NCI-H524 treated with DMSO at 0.1 percent for 48 hours (cell line): ENCODE data around the gene ZC3HAV1.
"Not testable (repeated sequence)": the region's sequence is repeated elsewhere in the genome, so short reads cannot be mapped to it uniquely, and the experiment has no call there.

ENCODE experiments used
- DNase-seq: peaks from one replicate; lab custom pipeline; 2025; lab: John Stamatoyannopoulos, UW

ZC3HAV1 gene

GRCh38 chr7:139112316-139112715 is 2.8 kb upstream of the ZC3HAV1 start:
- DNase-seq: no peak

- DNase-seq: no peak
These were observed 2.3 kb upstream of the ZC3HAV1 start for GRCh38 chr7:139111811-139112301.

GRCh38 chr7:139111147-139111546 is 1.6 kb upstream of the ZC3HAV1 start:
- no peak for DNase-seq

GRCh38 chr7:139109983-139110411 is 477 bp upstream of the ZC3HAV1 start:
- DNase-seq: no peak

GRCh38 chr7:139108266-139109187 is 993 bp downstream of the ZC3HAV1 start:
- DNase-seq: no peak

GRCh38 chr7:139106959-139107358 is 2.6 kb downstream of the ZC3HAV1 start:
- DNase-seq: no peak

- not testable (repeated sequence) for DNase-seq
These were observed 3.3 kb downstream of the ZC3HAV1 start for GRCh38 chr7:139106227-139106626.

- no peak for DNase-seq
These were observed 4.0 kb downstream of the ZC3HAV1 start for GRCh38 chr7:139105484-139105883.

GRCh38 chr7:139104091-139104450 is 5.4 kb downstream of the ZC3HAV1 start:
- DNase-seq: no peak

- no peak for DNase-seq
These were observed 6.3 kb downstream of the ZC3HAV1 start for GRCh38 chr7:139103057-139103815.

- DNase-seq: not testable (repeated sequence)
These were observed 7.8 kb downstream of the ZC3HAV1 start for GRCh38 chr7:139101637-139102158.

GRCh38 chr7:139099172-139099947 is 10.2 kb downstream of the ZC3HAV1 start:
- DNase-seq: no peak

GRCh38 chr7:139095194-139095659 is 14.3 kb downstream of the ZC3HAV1 start:
- no peak for DNase-seq

GRCh38 chr7:139094596-139094995 is 14.9 kb downstream of the ZC3HAV1 start:
- DNase-seq: no peak

GRCh38 chr7:139094030-139094429 is 15.5 kb downstream of the ZC3HAV1 start:
- DNase-seq: no peak

- not testable (repeated sequence) for DNase-seq
These were observed 16.0 kb downstream of the ZC3HAV1 start for GRCh38 chr7:139093512-139093911.

- DNase-seq: no peak
These were observed 17.3 kb downstream of the ZC3HAV1 start for GRCh38 chr7:139092090-139092796.

GRCh38 chr7:139091677-139091996 is 17.9 kb downstream of the ZC3HAV1 start:
- no peak for DNase-seq

- DNase-seq: no peak
These were observed 20.4 kb downstream of the ZC3HAV1 start for GRCh38 chr7:139089118-139089517.

- DNase-seq: no peak
These were observed 21.3 kb downstream of the ZC3HAV1 start for GRCh38 chr7:139088268-139088667.

GRCh38 chr7:139087212-139087611 is 22.3 kb downstream of the ZC3HAV1 start:
- DNase-seq: no peak
